ENCODE results near the gene HES4. TPM values are rescaled to one million over a fixed set of nuclear protein-coding genes. Genes with fewer than 3 reads are reported as not detected.

Gene HES4, protein sequence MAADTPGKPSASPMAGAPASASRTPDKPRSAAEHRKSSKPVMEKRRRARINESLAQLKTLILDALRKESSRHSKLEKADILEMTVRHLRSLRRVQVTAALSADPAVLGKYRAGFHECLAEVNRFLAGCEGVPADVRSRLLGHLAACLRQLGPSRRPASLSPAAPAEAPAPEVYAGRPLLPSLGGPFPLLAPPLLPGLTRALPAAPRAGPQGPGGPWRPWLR
- polyA plus RNA-seq (2011; rRNA removed) (0.68 and 0.76 TPM in 2 replicates), polyA minus RNA-seq (2011; rRNA and poly(A)+ RNA removed) (0.51 and 0.74 TPM in 2 replicates)

DNA sequence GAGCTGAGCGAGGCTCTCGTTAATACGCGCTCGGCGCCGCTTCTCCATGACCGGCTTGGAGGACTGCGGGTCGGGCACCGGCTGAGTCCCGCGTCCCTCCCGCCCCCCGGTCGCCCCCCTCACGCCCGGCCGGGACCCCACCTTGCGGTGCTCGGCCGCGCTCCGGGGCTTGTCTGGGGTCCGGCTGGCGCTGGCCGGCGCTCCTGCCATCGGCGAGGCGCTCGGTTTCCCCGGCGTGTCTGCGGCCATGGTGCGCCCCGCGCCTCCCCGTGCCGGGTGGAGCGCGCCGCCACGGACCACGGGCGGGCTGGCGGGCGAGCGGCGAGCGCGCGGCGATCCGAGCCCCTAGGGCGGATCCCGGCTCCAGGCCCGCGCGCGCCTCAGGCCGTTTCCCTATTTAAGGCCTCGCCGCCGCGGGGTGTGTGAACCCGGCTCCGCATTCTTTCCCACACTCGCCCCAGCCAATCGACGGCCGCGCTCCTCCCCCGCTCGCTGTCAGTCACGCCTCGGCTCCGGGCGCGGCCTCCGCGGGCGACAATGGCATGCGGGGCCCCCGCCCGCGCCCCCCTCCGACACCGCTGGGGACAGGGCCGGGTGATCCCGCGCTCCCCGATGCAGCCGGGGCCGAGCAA is at the start of gene HES4:
Gene HES4, minus strand, starts transcription at position 373 of the 632 bp plus-strand sequence. Its CDS starts 124 bp downstream, at position 249.
- H3K27me3 ChIP-seq (ENCODE audit: control insufficient read depth, insufficient read depth, low read length) = peaks cover 12% of the 10 kb centered on the region
- ChIA-PET POLR2A (no interaction called here), CTCF (interaction anchor here (0.7 kb wide), 1 partner anchor 19 kb away, joined by 3 read pairs; no protein-coding TSS in a partner anchor)
- no peaks in the 10 kb centered on the region; the same call in 1 of the 2 replicates for H3K9me3 ChIP-seq (ENCODE audit: control insufficient read depth, insufficient read depth, low read length)
- peak within 1 kb of the TSS; percentile 66 for H3K4me3 ChIP-seq (ENCODE audit: low read depth, low read length)
- TF ChIP-seq, protein P1, sequence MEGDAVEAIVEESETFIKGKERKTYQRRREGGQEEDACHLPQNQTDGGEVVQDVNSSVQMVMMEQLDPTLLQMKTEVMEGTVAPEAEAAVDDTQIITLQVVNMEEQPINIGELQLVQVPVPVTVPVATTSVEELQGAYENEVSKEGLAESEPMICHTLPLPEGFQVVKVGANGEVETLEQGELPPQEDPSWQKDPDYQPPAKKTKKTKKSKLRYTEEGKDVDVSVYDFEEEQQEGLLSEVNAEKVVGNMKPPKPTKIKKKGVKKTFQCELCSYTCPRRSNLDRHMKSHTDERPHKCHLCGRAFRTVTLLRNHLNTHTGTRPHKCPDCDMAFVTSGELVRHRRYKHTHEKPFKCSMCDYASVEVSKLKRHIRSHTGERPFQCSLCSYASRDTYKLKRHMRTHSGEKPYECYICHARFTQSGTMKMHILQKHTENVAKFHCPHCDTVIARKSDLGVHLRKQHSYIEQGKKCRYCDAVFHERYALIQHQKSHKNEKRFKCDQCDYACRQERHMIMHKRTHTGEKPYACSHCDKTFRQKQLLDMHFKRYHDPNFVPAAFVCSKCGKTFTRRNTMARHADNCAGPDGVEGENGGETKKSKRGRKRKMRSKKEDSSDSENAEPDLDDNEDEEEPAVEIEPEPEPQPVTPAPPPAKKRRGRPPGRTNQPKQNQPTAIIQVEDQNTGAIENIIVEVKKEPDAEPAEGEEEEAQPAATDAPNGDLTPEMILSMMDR (IDR thresholded peaks at IDR 0.05; ENCODE audit: low read depth, low read length) = no peak
- DNase-seq (ENCODE audit: low read depth, low spot score) = peak; percentile 75
- peak within 1 kb of the TSS; percentile 94 for H3K27ac ChIP-seq (ENCODE audit: low read depth, low read length)

DNA sequence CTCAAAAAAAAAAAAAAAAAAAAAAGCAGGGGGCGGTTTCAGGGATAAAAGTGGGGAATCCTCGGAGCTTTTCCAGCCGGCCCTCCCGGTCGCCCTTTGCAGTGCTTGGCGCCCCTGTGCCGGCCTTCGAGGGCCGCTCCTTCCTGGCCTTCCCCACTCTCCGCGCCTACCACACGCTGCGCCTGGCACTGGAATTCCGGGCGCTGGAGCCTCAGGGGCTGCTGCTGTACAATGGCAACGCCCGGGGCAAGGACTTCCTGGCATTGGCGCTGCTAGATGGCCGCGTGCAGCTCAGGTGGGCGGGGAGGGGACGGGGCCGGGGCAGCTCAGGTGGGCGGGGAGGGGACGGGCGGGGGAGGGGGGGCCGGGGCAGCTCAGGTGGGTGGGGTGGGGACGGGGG is 48.9 kb upstream of the HES4 start:
- TF ChIP-seq, protein P1 (IDR thresholded peaks at IDR 0.05; ENCODE audit: low read depth, low read length) = no peak
- DNase-seq (ENCODE audit: low read depth, low spot score) = no peak
- POLR2A ChIA-PET = no interaction called here
- Histone ChIP-seq H3K9me3 (ENCODE audit: control insufficient read depth, insufficient read depth, low read length) (no peaks in the 10 kb centered on the region; the same call in 1 of the 2 replicates), H3K4me3 (ENCODE audit: low read depth, low read length) (no peak overlapping the region), H3K27me3 (ENCODE audit: control insufficient read depth, insufficient read depth, low read length) (no peaks in the 10 kb centered on the region), H3K27ac (ENCODE audit: low read depth, low read length) (no peak overlapping the region)
- CTCF ChIA-PET = interaction anchor here (0.6 kb wide), 1 partner anchor 30 kb away, joined by 3 read pairs; no protein-coding TSS in a partner anchor

DNA sequence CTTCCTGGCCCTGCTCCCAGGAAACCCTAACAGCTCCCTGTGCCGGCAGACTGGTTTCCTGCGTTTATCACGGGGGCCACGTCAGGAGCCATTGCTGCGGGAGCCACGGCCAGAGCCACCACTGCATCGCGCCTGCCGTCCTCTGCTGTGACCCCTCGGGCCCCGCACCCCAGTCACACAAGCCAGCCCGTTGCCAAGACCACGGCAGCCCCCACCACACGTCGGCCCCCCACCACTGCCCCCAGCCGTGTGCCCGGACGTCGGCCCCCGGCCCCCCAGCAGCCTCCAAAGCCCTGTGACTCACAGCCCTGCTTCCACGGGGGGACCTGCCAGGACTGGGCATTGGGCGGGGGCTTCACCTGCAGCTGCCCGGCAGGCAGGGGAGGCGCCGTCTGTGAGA is 48.1 kb upstream of the HES4 start:
- no peak for DNase-seq (ENCODE audit: low read depth, low spot score)
- no peaks in the 10 kb centered on the region for H3K27me3 ChIP-seq (ENCODE audit: control insufficient read depth, insufficient read depth, low read length)
- TF ChIP-seq, protein P1 (IDR thresholded peaks at IDR 0.05; ENCODE audit: low read depth, low read length) = no peak
- CTCF ChIA-PET = no interaction called here
- no peak overlapping the region for H3K27ac ChIP-seq (ENCODE audit: low read depth, low read length)
- peaks cover 1% of the 10 kb centered on the region; the same call in 1 of the 2 replicates for H3K9me3 ChIP-seq (ENCODE audit: control insufficient read depth, insufficient read depth, low read length)
- H3K4me3 ChIP-seq (ENCODE audit: low read depth, low read length) = no peak overlapping the region
- POLR2A ChIA-PET = no interaction called here

- H3K4me3 ChIP-seq (ENCODE audit: low read depth, low read length) = no peak overlapping the region
- H3K9me3 ChIP-seq (ENCODE audit: control insufficient read depth, insufficient read depth, low read length) = peaks cover 3% of the 10 kb centered on the region; the same call in 1 of the 2 replicates
- CTCF ChIA-PET = no interaction called here
- DNase-seq (ENCODE audit: low read depth, low spot score) = no peak
- no peak overlapping the region for H3K27ac ChIP-seq (ENCODE audit: low read depth, low read length)
- TF ChIP-seq, protein P1 (IDR thresholded peaks at IDR 0.05; ENCODE audit: low read depth, low read length) = no peak
- POLR2A ChIA-PET = no interaction called here
- no peaks in the 10 kb centered on the region for H3K27me3 ChIP-seq (ENCODE audit: control insufficient read depth, insufficient read depth, low read length)
Observed at GRCh38 chr1:1047407-1047806, 47.5 kb upstream of the HES4 start.

DNA sequence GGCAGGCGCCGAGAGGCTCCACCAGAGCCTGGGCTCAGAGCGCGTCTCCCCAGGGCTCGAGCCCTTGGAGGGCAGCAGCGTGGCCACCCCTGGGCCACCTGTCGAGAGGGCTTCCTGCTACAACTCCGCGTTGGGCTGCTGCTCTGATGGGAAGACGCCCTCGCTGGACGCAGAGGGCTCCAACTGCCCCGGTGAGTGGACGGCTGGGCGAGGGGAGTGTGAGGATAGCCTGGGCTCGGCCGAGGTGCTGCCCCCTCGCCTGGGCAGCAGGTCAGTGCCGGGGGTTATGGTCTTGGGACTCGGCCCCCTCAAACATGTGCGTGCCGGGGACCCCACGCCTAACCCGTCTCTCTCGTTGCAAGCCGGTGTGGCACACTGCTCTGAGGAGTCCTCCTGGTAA is 46.9 kb upstream of the HES4 start:
- DNase-seq (ENCODE audit: low read depth, low spot score) = no peak
- Histone ChIP-seq H3K9me3 (ENCODE audit: control insufficient read depth, insufficient read depth, low read length) (peaks cover 3% of the 10 kb centered on the region; the same call in 1 of the 2 replicates), H3K4me3 (ENCODE audit: low read depth, low read length) (no peak overlapping the region), H3K27ac (ENCODE audit: low read depth, low read length) (no peak overlapping the region), H3K27me3 (ENCODE audit: control insufficient read depth, insufficient read depth, low read length) (no peaks in the 10 kb centered on the region)
- TF ChIP-seq, protein P1 (IDR thresholded peaks at IDR 0.05; ENCODE audit: low read depth, low read length) = no peak
- CTCF ChIA-PET = no interaction called here
- POLR2A ChIA-PET = no interaction called here

All from AG04450 (cell line).